GM18517 (cell line): Measurements from ENCODE around the gene MYLK2.
"Not testable (repeated sequence)": the region's sequence is repeated elsewhere in the genome, so short reads cannot be mapped to it uniquely, and the experiment has no call there.

Experiments
- ATAC-seq: cut with Tn5 transposase; IDR thresholded peaks from one replicate; pipeline ENCODE4 v1.9.1; 2021; ENCODE audit warnings: mild to moderate bottlenecking, moderate library complexity; ENCODE audit not compliant: unreplicated experiment

The MYLK2 gene

DNA sequence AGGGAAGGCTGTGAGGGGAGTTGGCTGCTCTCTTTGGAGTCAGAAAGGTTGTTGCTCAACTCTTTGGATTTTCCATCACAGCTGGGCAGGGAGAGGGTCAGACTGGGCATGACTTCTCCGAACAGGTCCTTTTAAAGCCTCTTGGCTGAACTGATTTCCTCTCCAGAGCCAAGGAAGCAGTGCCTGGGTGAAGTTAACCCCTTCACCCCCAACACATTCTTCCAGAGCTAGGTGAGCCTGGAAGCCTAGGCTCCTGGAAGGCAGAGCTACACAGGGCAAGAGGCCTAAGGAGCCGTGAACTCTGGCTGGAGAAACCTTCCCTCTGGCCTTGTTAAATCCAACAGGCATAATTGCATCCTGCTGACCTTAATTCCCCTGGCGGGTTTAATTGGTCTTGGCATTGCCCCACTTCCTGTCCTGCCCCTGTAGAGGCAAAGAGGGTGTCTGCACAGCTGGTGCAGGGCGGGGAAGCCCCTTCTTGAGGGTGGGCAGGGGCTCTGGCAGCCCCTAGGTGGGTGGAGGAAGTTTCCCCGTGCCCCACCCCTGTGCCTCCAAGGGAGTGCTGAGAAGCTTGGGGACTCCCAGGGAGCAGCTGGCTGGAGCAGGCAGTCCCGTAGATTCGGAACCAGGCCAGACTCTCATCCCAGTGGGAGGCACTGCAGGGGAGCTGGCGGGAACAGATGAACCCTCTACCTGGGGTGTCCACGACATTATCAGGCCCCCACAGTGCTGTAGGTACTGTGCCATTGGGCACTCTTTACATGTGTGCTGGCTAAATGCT is 3.6 kb upstream of the MYLK2 start:
- no peak for ATAC-seq

DNA sequence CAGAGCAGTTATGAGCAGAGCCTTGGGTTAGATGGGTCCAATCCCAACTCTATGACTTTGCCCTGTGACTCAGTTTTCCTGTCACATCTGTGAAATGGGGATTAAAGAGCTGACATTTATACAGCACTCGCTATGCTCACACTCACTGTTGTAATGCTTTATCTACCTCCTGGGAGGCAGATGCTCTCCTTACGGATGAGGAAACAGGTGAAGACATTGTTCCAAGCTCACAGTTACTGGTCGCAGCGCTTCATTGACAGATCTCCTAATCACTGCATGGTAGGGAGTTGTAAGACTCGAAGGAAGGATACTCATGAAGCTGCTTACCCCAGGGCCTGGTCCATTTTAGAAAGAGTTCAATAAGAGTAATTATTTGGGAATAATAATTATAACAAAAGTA is 2.9 kb upstream of the MYLK2 start:
- ATAC-seq: no peak

DNA sequence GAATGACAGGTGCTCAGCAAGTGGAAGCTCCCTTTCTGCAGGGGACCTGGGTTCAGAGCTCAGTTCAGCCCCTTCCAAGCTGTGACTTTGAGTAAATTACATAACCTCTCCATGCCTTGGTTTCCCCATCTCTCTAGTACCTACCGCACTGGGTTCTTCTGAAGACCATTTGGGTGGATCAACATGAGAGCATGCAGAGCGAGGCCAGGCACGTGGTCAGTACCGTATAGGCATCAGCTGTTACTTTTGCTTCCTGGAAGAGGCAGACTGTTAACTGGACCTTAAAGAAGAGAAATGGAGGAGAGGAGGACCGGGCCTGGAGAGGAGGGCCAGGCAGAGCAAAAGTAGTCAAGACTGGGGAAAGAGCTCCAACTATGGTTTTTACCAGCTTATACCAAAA is 1.7 kb upstream of the MYLK2 start:
- ATAC-seq: no peak

DNA sequence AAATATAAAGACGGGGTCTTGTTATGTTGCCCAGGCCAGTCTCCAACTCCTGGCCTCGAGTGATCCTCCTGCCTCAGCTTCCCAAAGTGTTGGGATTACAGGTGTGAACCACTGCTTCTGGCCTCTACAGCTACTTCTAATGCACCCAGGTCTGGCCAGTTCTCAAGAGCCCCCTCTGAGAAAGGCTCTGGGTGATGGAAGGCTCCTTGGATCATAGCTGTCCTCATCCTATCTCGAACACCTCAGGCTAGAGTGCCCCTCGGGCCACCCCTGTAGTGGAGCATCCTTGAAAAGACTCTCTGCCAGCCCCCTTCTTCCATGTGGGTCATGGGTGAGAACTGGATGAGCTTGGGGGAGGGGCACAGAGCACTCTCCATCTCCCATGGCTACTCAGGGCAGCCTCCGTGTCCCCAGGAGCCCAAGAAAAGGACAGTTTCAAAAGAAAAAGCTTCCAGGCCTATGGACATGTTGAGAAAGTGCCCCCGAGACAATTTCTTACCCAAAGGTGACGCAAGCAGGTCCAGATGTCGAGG is 714 bp upstream of the MYLK2 start:
- ATAC-seq: no peak

DNA sequence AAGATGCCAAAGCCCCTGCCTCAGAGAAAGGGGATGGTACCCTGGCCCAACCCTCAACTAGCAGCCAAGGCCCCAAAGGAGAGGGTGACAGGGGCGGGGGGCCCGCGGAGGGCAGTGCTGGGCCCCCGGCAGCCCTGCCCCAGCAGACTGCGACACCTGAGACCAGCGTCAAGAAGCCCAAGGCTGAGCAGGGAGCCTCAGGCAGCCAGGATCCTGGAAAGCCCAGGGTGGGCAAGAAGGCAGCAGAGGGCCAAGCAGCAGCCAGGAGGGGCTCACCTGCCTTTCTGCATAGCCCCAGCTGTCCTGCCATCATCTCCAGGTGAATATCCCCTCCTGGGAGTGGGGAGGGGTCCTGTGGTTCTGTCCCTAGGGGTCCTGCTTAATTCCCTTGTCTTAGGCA is 1.1 kb downstream of the MYLK2 start:
- ATAC-seq: no peak

DNA sequence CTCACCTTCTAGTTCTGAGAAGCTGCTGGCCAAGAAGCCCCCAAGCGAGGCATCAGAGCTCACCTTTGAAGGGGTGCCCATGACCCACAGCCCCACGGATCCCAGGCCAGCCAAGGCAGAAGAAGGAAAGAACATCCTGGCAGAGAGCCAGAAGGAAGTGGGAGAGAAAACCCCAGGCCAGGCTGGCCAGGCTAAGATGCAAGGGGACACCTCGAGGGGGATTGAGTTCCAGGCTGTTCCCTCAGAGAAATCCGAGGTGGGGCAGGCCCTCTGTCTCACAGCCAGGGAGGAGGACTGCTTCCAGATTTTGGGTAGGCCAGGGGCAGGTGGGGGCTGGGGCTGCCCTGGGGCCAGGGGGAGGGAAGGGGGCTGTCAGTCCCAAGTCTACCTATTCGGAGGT is 2.3 kb downstream of the MYLK2 start:
- no peak for ATAC-seq

DNA sequence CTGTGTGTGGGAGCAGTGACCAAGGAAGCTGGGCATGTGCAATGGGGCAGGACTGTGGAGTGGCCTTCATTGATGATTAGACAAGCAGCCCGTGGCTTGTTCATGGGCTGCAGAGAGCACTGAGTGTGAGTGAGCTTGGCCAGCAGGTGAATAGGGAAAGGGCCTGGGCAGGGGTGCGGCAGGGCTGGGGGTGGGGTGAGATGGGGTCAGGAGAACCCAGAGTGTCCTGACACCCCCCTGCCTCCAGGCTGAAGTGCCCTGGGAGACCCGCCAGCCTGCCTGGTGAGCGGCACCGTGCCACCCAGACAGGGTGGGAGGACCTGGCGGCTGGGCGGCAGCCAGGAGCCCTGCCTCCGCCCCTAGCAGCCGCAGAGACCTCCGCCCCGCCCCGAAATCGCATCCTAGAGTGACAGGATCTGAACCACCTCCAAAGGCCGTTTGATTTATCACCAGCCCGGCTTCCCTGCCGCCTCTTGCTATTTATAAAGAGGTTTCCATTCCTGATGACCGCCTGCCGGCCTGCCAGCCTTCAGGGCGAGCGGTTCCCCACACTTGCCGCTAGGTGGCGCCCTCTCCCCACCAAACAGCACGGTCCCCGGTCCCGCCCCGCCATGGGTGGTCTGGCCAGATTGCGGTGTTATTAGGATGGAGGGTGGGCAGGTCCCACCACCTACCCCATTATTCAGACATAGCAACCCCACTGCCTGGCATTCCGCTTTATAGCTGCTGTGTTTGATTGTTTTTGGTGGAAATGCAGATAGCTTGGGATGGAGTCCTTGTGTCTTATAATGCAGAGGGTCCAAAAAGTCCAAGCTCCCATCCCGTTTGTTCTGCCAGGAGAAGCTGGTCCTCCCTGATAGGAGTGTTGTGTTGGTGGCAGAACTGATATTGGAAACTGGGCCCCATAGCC is 3.5 kb downstream of the MYLK2 start:
- ATAC-seq: no peak

DNA sequence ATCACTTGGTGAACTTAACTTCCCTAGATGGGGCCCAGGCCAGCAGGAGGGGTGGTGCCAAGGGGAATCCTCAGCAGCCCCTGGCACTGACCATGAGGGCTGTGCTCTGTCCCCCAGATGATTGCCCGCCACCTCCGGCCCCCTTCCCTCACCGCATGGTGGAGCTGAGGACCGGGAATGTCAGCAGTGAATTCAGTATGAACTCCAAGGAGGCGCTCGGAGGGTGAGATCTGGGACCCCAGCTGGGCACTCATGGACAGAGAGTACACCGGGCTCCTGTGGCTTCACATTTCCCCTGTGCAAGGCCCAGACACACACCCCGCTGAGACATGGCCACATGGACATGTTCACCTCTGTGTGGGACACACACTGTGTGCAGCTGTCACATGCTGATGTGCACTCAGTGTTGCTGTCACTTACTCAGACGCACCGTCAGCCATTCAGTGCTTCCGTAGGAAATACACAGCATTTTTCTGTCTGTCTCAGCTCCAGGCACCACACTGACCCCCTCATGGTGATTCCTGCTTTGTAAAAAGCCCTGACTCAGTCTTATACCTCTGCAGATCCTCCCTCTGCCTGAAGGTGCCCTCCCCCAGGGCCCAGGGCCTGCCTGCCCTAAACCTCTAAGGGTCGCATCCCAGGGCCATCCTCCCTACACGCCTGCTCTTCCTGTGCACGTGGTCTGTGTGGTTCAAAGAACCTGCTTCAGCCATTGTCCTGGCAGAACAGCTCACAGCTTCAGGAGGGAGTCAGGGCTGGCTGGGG is 4.4 kb downstream of the MYLK2 start:
- no peak for ATAC-seq

DNA sequence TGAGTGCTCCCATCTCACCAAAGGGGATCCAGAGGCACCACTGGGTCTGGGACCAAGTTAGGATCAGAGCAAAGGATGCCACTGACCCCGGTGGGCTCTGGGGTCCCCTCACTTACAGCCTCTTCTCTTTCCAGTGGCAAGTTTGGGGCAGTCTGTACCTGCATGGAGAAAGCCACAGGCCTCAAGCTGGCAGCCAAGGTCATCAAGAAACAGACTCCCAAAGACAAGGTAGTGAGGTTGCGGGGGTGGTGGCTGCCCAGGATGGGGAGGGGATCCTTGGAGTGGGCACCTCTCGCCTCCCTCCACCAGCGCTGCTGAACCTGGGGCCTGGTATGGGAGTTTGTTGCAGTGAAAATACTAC is 4.9 kb downstream of the MYLK2 start:
- no peak for ATAC-seq

DNA sequence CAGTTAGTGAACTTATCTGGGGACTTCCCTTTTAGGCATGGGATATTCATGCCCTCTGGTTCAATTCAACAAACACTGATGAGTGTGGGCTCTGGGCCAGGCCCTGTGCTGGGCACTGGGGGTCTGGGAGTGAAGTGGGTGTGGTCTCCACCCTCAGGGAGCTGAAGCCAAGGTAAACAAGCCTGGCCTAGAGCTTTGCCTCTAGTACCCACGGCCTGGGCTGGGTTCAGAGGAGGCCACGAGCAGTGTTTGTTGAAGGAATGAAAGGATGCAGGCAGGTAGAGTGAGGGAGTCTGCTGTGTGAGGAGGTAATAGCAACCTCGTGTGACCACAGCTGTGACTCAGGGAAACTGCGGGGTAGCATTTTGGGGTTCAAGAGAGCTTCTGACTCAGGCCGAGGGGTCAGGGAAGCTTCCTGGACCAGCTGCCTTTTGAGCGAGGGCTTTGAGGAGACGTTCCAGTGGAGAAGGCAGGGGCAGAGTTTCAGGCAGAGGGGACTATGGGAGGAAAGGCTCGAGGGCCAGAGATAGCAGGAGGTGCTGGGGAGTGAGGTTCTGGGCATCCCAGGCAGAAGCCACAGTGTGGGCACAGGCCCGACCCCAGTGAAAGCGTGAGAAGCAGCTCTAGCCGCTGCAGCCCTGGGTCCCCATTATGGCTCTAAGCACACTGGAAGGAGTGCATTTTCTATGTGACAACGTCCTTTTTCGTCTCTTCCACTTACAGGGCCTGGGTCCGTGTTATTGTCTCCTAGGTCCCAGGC is 5.6 kb downstream of the MYLK2 start:
- ATAC-seq: no peak

DNA sequence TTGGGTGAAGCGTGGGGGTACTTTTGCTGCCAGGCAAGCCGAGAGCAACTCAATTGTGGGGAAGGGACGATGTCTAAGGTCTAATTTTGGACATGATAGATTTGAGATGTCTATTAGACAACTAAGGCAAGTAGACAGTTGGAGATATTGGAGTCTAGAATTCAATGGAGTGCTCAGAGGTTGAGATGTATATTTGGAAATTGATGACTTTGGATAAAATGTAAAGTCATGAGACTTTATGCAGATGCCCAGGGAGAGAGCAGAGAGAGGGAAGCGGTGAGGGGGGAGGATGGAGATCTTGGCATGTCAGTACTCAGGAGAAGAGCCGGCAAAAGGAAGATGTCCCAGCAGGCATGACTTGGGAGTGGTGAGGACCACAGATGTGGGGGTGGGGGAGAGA is 6.9 kb downstream of the MYLK2 start:
- no peak for ATAC-seq

DNA sequence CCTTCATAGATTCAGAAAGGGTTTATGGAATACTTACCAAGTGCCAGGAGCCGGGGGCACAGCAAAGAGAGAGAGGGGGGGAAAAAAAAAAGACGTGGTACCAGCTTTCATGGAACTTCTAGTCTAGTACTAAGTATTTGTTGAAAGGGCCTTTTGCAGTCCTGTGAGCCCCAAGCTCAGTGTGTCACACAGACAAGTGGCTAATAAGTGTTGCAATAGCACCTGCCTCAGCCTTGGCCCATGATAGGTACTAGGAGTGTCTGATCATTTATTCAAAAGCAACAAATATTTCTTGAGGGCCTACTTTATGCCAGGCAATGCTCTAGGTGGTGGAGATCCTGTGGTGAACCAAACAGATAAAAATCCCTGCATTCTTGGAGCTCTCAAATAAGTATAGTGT is 7.9 kb downstream of the MYLK2 start:
- no peak for ATAC-seq

DNA sequence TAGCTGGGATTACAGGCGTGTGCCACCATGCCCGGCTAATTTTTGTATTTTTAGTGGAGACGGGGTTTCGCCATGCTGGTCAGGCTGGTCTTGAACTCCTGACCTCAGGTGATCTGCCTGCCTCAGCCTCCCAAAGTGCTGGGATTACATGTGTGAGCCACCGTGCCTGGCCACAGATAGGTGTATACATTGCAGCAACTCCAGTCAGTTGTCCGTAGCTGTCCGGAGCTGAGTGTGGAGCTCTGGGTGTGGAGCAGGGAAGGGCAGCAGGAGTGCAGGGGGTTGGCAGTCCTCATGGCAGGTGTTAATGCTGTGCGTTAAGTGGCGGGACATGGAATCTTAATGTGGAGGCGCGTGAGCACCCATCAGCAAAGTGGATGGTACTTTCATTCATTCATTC is 8.9 kb downstream of the MYLK2 start:
- ATAC-seq: not testable (repeated sequence)

DNA sequence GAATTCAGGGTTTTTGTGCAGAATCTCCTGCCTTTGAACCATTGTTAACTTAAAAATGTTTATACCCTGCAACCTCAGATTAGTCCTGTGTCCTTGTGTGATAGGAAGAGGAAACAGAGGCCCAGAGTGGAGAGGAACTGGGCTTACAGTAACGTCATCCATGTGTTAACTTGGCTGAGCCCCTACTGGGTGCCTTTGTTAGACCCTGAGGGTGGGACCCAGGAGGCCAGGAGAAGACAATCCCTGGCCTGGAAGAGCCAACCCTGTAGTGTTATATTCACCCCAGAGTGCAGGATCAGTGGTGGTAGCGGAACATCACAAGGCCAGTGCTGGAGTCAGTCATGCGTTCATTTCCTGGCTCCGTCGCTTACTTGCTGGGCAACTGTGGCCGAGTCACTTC is 10.6 kb downstream of the MYLK2 start:
- no peak for ATAC-seq

DNA sequence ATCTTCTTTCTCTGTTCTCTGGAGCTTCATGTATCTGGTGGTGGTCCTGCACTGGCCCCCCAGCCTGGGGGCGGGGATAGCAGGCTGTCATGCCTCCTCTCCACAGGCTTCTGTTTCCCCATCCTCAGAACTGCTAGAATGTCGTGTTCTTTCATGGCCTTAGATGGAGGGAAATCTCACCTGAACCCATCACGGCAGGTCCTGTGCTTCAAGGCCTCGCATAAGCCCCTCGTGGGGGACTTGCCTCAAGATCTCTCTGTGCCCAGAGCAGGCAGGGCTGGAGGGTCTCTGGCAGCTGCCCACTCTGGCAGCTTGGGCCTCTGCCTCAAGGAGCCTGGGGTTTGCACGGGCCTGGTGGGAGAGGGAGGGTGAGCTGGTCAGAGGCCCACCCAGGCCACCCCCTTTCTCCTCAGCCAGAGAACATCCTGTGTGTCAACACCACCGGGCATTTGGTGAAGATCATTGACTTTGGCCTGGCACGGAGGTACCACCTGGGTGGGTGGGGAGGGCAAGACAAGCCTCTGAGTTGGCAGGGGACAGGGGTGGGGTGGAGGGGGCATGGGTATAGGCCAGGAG is 11.3 kb downstream of the MYLK2 start:
- no peak for ATAC-seq

DNA sequence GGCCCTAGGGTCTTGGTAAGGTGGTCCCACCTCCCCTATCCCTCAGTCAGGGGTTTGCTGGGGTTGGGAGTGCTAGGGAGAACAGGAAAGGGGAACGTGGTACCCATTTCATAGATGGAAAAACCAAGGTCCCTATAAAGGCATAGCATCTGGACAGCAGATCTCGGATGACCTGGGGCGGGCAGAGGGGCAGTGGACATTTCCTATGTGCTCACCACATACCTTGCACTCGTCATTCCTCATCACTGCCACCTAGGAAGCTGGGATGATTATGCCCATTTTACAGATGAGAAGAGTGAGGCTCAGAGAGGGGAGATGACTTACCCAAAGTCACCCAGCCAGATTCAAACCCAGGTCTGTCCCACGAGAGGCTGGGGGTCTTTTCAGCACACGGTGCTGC is 12.1 kb downstream of the MYLK2 start:
- ATAC-seq: no peak

DNA sequence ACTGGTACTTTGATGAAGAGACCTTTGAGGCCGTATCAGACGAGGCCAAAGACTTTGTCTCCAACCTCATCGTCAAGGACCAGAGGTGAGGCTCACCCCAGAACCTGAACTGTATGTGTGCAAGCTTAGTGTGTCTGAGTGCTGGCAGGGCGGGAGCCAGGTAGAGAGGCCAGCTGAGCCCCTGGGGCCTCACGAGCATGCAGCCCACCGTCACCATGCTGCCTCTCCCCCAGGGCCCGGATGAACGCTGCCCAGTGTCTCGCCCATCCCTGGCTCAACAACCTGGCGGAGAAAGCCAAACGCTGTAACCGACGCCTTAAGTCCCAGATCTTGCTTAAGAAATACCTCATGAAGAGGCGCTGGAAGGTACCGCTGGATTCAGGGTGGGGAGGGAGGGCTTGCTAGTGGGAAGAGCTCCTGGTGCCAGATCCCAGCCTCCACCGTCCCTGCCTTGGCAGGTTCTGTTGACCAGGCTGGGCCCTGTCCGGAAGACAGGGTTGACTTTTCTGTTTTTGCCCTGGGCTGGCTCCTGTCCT is 12.7 kb downstream of the MYLK2 start:
- ATAC-seq: no peak

DNA sequence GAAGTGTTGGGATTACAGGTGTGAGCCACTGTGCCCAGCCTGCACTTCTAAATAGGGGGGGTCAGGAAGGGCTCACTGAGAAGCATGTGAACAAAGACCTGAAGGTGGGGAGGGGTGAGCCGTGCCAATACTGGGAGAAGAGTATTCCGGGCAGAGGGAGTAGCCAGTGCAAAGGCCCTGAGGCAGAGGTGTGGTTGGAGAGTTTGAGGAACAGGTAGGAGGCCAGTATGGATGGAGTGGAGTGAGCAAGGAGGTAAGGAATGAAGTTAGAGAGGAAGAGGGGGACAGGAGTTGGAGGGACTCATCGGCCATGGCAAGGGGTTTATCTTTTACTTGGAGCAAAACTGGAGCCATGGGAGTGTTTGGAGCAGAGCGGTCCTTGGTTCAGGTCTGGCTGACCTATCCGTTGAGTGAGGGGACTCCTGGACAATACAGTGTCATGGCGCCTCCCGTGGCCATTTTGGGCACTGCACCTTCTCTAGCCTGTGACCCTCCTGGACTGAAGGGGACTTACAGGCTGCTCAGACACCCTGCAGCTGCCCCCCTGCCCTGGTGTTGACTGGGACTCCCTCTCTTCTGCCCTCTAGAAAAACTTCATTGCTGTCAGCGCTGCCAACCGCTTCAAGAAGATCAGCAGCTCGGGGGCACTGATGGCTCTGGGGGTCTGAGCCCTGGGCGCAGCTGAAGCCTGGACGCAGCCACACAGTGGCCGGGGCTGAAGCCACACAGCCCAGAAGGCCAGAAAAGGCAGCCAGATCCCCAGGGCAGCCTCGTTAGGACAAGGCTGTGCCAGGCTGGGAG is 14.2 kb downstream of the MYLK2 start:
- ATAC-seq: no peak

DNA sequence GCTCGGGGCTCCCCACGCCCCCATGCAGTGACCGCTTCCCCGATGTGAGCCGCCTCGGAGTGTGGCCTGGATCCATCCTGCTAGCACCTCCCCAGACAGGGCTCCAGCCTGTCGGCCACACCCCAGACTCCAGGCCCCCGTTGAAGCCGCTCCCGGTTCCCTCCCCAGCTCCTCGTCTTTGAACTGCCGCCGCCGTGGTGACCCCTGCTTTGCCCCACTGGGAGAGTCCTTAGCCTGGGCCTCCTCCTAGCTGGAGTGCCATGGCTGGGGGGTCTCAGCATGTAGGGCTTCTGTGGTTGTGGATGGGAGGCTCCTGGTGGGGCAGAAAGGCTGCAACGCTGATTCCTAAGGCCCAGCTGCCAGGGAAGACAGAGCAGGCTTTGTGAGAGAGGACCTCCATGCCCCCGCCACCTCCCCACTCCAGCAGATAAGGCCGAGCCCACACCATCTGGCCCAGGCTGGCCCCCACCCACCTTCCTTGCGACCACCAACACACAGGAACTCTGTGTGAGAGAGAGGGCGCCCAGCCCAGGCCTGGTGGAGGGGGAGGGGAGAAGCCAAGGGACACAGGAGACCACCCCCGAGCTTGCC is 14.9 kb downstream of the MYLK2 start:
- ATAC-seq: no peak
